Stomach (tissue), 9 donors: ENCODE data around the gene ABCA3. TPM values are rescaled to one million over a fixed set of nuclear protein-coding genes. Genes with fewer than 3 reads are reported as not detected.

Experiments
- DNase-seq, 2 donors: peaks; one replicate each; pipeline versions ENCODE4 v3.0.0 to v3.0.0-alpha.2; 2013 to 2019
- H3K27ac ChIP-seq, 5 donors: fragments of 200-600 bp in 4 of 5; sonication (generic) in 4 of 5; one replicate each; pipeline ENCODE4 v1.5.1; 2013 to 2019; ENCODE audit warnings: mild to moderate bottlenecking in 1 of 5, moderate library complexity in 1 of 5
- H3K27me3 ChIP-seq, 3 donors: fragments of 200-600 bp; sonication (generic); one replicate each; pipeline ENCODE4 v1.5.1; 2017 to 2019; ENCODE audit warnings: mixed run types in 1 of 3
- H3K36me3 ChIP-seq, 4 donors: fragments of 200-600 bp; sonication (generic); 1 replicate in 3 of 4; 2 replicates in 1 of 4; pipeline ENCODE4 v1.5.1; 2016 to 2019
- H3K4me1 ChIP-seq, 4 donors: fragments of 200-600 bp; sonication (generic); one replicate each; pipeline ENCODE4 v1.5.1; 2016 to 2019
- H3K4me3 ChIP-seq, 4 donors: fragments of 200-600 bp; sonication (generic) in 3 of 4; one replicate each; pipeline ENCODE4 v1.5.1; 2016 to 2019; ENCODE audit warnings: mild to moderate bottlenecking in 1 of 4
- H3K9me3 ChIP-seq, 4 donors: fragments of 200-600 bp; sonication (generic); one replicate each; pipeline ENCODE4 v1.5.1; 2016 to 2019
- EP300 ChIP-seq: sonication (generic); formaldehyde crosslinking; IDR thresholded peaks from one replicate; pipeline ENCODE4 v1.6.1; 2017; ENCODE audit warnings: antibody characterized with exemption
- POLR2A ChIP-seq, 4 donors: fragments of 450-650 bp; IDR thresholded peaks; one replicate each; pipeline ENCODE4 v1.6.1; 2016; ENCODE audit warnings: antibody characterized with exemption in 4 of 4, control low read depth in 2 of 4, mild to moderate bottlenecking in 1 of 4, moderate library complexity in 1 of 4
- POLR2AphosphoS5 ChIP-seq, 3 donors: sonication (generic); formaldehyde crosslinking; IDR thresholded peaks; one replicate each; pipeline ENCODE4 v1.6.1; 2016; ENCODE audit warnings: antibody characterized with exemption in 3 of 3
- WGBS, 5 donors: extraction: QIAGEN DNeasy Blood & Tissue Kit in 3 of 5; methylation state at CpG; one replicate each; pipeline versions ENCODE4 v1.1.5 to v1.1.7; 2013 to 2018; 5-methylcytosine and 5-hydroxymethylcytosine counted together
- intact Hi-C: fragments of 100-400 bp; cut with DNase I; formaldehyde crosslinking; loops from one replicate; pipeline ENCODE4 v1.15.1; 2023; ENCODE audit warnings: low total_unique reads
- polyA plus RNA-seq, 3 donors: library from polyadenylated mRNA; stranded (reverse); fragments of 200-250 nt; gene quantifications; one replicate each; pipeline ENCODE4 v1.2.3, GENCODE V29; 2013
- total RNA-seq, 5 donors: library from RNA; depleted of rRNA; stranded (reverse); fragments of >200 nt; gene quantifications; one replicate each; pipeline versions ENCODE4 v1.1.0 to v1.2.3, GENCODE V29; 2014 to 2016
- TF ChIP-seq, protein P1 (sequence below), 7 experiments: fragments of 450-650 bp in 4 of 7; fragments of 200-600 bp in 3 of 7; sonication (generic) in 3 of 7; IDR thresholded peaks; one replicate each; pipeline ENCODE4 v1.5.1; 2016 to 2019; ENCODE audit warnings: antibody characterized with exemption in 7 of 7, control low read depth in 2 of 7, mild to moderate bottlenecking in 1 of 7
- donor health status: healthy with polysubstance abuse.
- donor health status: Bipolar disorder and iron deficiency.
- donor health status: healthy.

The ABCA3 gene
- total and polyA plus RNA-seq, 8 donors, result 0.61 to 39.3 (median 3.9) TPM

GRCh38 chr16:2233046-2233775 is 107.3 kb downstream of the ABCA3 start:
- peaks cover 5 to 39% (median 26%) of the 10 kb centered on the region in 3 donors for H3K27me3 ChIP-seq
- WGBS, 5 donors, result 93 to 97% (median 96%) methylated on average over 7 to 28 of the region's 28 CpGs
- TF ChIP-seq, protein P1, sequence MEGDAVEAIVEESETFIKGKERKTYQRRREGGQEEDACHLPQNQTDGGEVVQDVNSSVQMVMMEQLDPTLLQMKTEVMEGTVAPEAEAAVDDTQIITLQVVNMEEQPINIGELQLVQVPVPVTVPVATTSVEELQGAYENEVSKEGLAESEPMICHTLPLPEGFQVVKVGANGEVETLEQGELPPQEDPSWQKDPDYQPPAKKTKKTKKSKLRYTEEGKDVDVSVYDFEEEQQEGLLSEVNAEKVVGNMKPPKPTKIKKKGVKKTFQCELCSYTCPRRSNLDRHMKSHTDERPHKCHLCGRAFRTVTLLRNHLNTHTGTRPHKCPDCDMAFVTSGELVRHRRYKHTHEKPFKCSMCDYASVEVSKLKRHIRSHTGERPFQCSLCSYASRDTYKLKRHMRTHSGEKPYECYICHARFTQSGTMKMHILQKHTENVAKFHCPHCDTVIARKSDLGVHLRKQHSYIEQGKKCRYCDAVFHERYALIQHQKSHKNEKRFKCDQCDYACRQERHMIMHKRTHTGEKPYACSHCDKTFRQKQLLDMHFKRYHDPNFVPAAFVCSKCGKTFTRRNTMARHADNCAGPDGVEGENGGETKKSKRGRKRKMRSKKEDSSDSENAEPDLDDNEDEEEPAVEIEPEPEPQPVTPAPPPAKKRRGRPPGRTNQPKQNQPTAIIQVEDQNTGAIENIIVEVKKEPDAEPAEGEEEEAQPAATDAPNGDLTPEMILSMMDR (IDR thresholded peaks at IDR 0.05), result no peak
- TF ChIP-seq POLR2A (IDR thresholded peaks at IDR 0.05) (no peak), POLR2AphosphoS5 (IDR thresholded peaks at IDR 0.05) (no peak), EP300 (no peak)
- H3K4me1 ChIP-seq, result peaks cover 18 to 26% (median 24%) of the 10 kb centered on the region in 4 donors
- intact Hi-C loops, result no loop called here
- no peak for DNase-seq
- peaks cover 69 to 79% (median 77%) of the 10 kb centered on the region in 4 donors for H3K36me3 ChIP-seq
- no peaks in the 10 kb centered on the region for H3K9me3 ChIP-seq
- H3K27ac ChIP-seq, result no peak overlapping the region
- H3K4me3 ChIP-seq, result no peak overlapping the region

GRCh38 chr16:2232094-2232990 is 108.2 kb downstream of the ABCA3 start:
- no peaks in the 10 kb centered on the region for H3K9me3 ChIP-seq
- DNase-seq, result no peak
- H3K4me3 ChIP-seq, result no peak overlapping the region
- H3K36me3 ChIP-seq, result peaks cover 73 to 87% (median 82%) of the 10 kb centered on the region in 4 donors
- H3K4me1 ChIP-seq, result peaks cover 16 to 21% (median 18%) of the 10 kb centered on the region in 4 donors
- 87 to 92% (median 91%) methylated on average over 11 to 41 of the region's 41 CpGs for WGBS, 5 donors
- TF ChIP-seq POLR2A (IDR thresholded peaks at IDR 0.05), result no peak
- TF ChIP-seq, protein P1 (IDR thresholded peaks at IDR 0.05), result no peak
- no peak for TF ChIP-seq EP300
- no peak for TF ChIP-seq POLR2AphosphoS5 (IDR thresholded peaks at IDR 0.05)
- H3K27ac ChIP-seq, result no peak overlapping the region
- H3K27me3 ChIP-seq, result peaks cover 5 to 30% (median 18%) of the 10 kb centered on the region in 3 donors
- intact Hi-C loops, result no loop called here

DNA sequence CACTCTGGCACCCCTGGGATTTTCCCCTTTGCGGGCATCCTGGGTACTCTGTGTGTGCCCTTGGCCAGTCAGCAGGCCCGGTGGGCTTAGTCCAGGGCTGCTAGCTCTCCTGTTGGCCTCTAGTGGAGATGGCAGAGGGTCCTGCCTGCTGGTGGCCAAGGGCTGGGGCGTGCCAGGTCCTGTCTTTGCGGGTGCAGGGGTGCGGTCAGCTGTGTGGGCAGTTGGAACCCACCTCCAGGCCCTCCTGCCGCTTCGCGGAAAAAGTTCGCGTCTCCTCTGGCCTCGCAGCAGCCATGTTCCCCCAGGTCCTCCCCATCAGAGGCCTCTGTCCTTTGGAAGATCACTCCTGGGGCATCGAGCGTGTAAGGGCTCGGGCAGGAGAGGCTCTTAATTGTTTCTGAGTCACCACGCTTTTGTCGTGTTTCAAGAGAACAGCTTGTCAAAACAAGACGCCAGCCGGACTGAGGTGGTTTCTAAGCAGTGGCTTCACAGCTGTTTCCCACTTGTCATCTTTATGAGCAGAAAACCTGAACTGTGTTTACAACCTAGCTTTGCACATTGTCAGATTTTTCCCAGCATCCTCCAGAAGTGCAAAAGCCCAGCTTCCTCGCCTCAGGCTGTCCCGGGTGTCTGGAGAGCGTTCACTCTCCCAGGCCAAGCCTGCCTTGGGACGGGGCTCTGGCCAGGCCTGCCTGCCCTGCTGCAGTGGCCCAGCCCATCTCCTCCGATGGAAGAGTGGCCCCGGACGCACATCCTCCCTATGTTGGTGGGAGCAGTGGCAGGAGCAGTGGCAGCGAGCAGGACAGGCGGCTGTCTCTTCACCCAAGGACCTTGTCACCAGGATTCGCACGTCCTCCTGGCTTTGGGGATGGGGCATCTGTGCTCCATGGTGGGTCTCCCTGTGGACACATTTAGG is 109.3 kb downstream of the ABCA3 start:
- TF ChIP-seq, protein P1 (IDR thresholded peaks at IDR 0.05), result no peak
- TF ChIP-seq EP300, result no peak
- Histone ChIP-seq H3K9me3 (no peaks in the 10 kb centered on the region), H3K36me3 (peaks cover 73 to 97% (median 89%) of the 10 kb centered on the region in 4 donors), H3K27me3 (peaks cover 0 to 20% (median 7%) of the 10 kb centered on the region in 3 donors), H3K4me3 (no peak overlapping the region), H3K4me1 (peaks cover 10 to 21% (median 18%) of the 10 kb centered on the region in 4 donors), H3K27ac (no peak overlapping the region)
- no peak for DNase-seq
- WGBS, 5 donors, result 84 to 92% (median 87%) methylated on average over 27 to 29 of the region's 29 CpGs
- intact Hi-C loops, result no loop called here

- Histone ChIP-seq H3K36me3 (peaks cover 73 to 91% (median 85%) of the 10 kb centered on the region in 4 donors), H3K27ac (no peak overlapping the region), H3K4me3 (no peak overlapping the region), H3K4me1 (peaks cover 10 to 24% (median 20%) of the 10 kb centered on the region in 4 donors), H3K27me3 (peaks cover 0 to 11% (median 0%) of the 10 kb centered on the region in 3 donors), H3K9me3 (no peaks in the 10 kb centered on the region)
- no peak for DNase-seq
- intact Hi-C loops, result no loop called here
- TF ChIP-seq POLR2A (IDR thresholded peaks at IDR 0.05) (no peak), POLR2AphosphoS5 (IDR thresholded peaks at IDR 0.05) (no peak), EP300 (no peak)
- TF ChIP-seq, protein P1 (IDR thresholded peaks at IDR 0.05), result no peak
- 87 to 95% (median 90%) methylated on average over 7 to 13 of the region's 13 CpGs for WGBS, 5 donors
These were observed 110.2 kb downstream of the ABCA3 start for GRCh38 chr16:2230376-2230775.
